ENCODE results near the gene STRN.

GRCh38 chr2:36964496-36965058 lies 1.8 kb downstream of the STRN start:
- TF ChIP-seq CTCF (conservative IDR thresholded peaks at IDR 0.05) (no peak), EZH2 (IDR thresholded peaks at IDR 0.05; ENCODE audit: low read depth) (no peak)
